Body of pancreas (tissue), 4 donors: ENCODE data around the gene ZNF773.
"Not testable (repeated sequence)": the region's sequence is repeated elsewhere in the genome, so short reads cannot be mapped to it uniquely, and the experiment has no call there.

Source experiments
- POLR2A ChIP-seq, 3 donors: fragments of 450-650 bp; IDR thresholded peaks; one replicate each; pipeline ENCODE4 v1.6.1; 2016; ENCODE audit warnings: antibody characterized with exemption in 3 of 3, mild to moderate bottlenecking in 2 of 3
- TF ChIP-seq, protein P1 (sequence below), 7 experiments: fragments of 450-650 bp in 4 of 7; fragments of 200-600 bp in 3 of 7; sonication (generic) in 3 of 7; IDR thresholded peaks; one replicate each; pipeline ENCODE4 v1.5.1; 2016 to 2019; ENCODE audit warnings: antibody characterized with exemption in 7 of 7

DNA sequence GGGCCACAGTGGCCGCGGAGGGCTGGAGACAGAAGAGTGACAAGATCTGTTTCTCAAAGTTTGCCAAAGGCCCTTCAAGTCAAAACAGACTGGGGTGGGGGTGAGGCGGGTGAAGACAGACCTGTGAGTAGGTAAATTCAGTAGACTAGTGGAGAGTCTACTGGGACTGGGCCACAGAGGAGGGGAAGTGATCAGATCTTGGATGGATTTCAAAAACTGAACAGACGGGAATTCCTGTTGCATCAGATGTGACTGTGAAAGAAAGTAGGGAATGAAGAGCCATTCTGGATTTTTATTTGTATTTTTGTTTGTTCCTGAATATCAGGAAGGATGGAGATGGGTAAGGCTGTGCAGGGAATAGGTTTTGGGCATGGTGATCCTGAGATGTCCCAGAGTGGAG, 662 bp downstream of the ZNF773 start:
- TF ChIP-seq, protein P1, sequence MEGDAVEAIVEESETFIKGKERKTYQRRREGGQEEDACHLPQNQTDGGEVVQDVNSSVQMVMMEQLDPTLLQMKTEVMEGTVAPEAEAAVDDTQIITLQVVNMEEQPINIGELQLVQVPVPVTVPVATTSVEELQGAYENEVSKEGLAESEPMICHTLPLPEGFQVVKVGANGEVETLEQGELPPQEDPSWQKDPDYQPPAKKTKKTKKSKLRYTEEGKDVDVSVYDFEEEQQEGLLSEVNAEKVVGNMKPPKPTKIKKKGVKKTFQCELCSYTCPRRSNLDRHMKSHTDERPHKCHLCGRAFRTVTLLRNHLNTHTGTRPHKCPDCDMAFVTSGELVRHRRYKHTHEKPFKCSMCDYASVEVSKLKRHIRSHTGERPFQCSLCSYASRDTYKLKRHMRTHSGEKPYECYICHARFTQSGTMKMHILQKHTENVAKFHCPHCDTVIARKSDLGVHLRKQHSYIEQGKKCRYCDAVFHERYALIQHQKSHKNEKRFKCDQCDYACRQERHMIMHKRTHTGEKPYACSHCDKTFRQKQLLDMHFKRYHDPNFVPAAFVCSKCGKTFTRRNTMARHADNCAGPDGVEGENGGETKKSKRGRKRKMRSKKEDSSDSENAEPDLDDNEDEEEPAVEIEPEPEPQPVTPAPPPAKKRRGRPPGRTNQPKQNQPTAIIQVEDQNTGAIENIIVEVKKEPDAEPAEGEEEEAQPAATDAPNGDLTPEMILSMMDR (IDR thresholded peaks at IDR 0.05) = not testable (repeated sequence)
- not testable (repeated sequence) for TF ChIP-seq POLR2A (IDR thresholded peaks at IDR 0.05)
